Right hindlimb (tissue), 1 donor: ENCODE data around the gene STMP1.

Source experiments
- DNase-seq: peaks from one replicate; pipeline ENCODE4 v3.0.0-alpha.2; 2018

STMP1 gene

GRCh38 chr7:135704074-135704473, 41.8 kb downstream of the STMP1 start:
- DNase-seq, result no peak

DNA sequence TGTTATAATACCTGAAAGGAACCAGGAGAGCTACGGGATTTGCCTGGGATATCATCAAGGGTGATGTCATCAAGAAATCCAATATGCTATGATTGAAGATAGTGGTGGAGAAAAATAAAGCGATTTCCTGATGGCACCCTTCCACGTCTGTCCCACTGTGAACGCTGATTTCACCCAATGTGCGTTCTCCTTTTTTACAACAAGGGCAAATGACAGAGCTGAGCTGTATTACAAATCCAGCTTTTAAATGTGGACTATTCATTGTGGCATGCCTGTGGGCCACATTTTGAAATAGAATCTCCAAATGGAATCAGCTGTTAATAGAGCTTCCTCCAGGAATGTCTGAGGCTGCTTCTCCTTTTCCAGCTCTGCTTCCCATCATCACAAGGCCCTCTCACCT, 42.4 kb downstream of the STMP1 start:
- DNase-seq, result no peak

GRCh38 chr7:135706038-135706742, 43.9 kb downstream of the STMP1 start:
- DNase-seq, result no peak

GRCh38 chr7:135706858-135707569, 44.7 kb downstream of the STMP1 start:
- no peak for DNase-seq

GRCh38 chr7:135707570-135707966, 45.3 kb downstream of the STMP1 start:
- DNase-seq, result no peak

GRCh38 chr7:135708041-135708440, 45.7 kb downstream of the STMP1 start:
- no peak for DNase-seq

DNA sequence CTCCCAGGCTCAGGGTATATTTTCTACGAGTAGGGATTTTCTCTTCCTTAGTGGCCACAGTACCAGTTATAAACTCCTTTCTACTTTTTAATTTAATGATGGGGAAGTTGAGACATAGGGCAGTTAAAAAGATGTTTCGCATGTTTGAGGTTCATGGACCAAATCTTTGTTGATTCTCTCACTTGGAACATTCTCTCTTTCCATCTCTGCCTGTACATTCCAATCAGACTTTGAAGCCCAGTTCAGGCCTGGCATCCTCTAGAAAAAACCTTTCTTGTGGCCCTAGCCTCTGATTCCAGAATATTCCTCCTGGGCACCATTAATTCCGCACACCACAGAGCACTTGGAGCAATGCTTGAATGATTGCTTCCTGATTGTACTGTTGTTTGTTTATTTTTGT, 47.2 kb downstream of the STMP1 start:
- no peak for DNase-seq

DNA sequence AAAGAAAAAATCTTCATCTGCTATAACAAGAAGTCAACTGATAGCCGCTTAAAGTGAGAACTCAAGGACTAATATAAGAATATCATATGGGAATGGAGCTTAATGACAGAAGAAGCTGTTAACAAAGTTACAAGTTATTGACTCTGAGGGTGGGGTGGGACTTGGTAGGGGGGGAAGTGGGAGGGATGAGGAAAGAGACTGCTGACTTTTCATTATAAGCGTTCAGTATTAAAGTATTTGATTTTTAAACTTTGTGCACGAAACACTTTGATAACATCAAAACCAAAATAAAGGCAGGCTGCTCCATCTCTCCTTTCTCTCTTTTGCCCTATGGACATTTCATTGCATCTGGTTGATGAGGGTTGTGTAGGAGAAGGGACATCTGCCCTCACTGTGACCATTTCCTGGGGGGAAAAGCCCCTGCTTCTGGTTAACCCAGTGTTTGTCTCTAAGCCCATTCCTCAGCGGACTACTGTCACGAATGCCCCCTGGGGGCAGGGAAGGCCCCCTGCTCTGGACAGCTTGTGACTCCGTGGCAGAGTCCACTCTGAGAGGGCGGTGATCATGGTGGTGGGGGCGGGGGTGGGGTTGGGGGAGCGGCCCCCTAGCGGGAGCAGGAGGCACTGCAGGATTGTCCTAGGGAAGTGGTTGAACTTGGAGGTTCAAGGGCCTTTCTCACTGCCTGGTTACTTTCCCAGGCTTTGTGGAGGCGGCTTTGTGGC, 48.3 kb downstream of the STMP1 start:
- DNase-seq, result no peak

DNA sequence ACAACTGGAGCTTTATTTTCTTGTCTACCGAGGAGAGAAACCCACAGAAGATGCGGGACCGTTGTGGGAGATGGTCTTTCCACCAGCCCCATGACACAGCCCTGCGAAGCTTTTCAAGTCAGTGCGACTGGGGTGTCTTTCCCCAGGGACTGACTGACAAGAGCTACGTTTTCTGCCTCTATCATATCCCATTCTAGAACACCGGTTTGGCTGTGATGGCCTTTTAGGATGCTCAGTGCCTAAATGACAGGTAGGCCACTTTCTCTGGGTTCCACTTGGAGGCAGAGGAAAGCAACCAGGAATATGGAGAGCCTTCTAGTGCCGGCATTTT, 48.8 kb downstream of the STMP1 start:
- no peak for DNase-seq

DNA sequence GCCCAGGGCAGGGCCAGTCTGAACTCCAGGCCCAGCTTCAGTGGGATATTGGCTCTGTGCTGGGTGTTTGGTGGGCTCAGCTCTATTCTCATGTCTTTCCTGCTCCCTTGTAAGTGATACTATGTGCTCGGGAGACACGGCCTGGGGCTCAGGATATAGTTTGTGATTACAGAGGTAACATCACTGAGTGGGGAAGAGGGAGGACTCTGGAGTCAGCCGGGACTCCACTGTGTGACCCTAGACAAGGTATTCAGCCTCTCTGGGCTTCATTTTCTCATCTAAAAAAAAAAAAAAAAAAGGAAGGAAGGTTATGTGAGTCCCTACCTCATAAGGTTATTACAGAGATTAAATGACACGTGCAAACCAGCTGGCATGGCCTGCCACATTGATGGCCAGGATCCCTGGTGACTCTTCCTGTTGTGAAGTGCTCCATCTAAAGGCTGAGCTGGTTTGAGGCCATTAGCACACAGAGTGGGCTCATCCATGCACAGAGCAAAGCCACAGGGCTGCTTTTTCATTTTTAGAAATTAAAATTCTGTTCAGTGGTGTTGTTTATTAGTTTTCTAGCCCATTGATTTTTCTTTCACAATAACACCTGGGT, 50.0 kb downstream of the STMP1 start:
- no peak for DNase-seq

GRCh38 chr7:135712796-135713195, 50.5 kb downstream of the STMP1 start:
- no peak for DNase-seq

GRCh38 chr7:135713836-135714470, 51.6 kb downstream of the STMP1 start:
- no peak for DNase-seq

- DNase-seq, result no peak
These were observed 52.3 kb downstream of the STMP1 start for GRCh38 chr7:135714534-135715009.

GRCh38 chr7:135715055-135715522, 52.8 kb downstream of the STMP1 start:
- no peak for DNase-seq

- DNase-seq, result no peak
These were observed 53.4 kb downstream of the STMP1 start for GRCh38 chr7:135715673-135716072.

GRCh38 chr7:135716677-135717238, 54.4 kb downstream of the STMP1 start:
- DNase-seq, result no peak

GRCh38 chr7:135717693-135718092, 55.4 kb downstream of the STMP1 start:
- DNase-seq, result no peak

GRCh38 chr7:135718219-135718618, 55.9 kb downstream of the STMP1 start:
- DNase-seq, result no peak

- DNase-seq, result no peak
These were observed 56.6 kb downstream of the STMP1 start for GRCh38 chr7:135718794-135719437.

DNA sequence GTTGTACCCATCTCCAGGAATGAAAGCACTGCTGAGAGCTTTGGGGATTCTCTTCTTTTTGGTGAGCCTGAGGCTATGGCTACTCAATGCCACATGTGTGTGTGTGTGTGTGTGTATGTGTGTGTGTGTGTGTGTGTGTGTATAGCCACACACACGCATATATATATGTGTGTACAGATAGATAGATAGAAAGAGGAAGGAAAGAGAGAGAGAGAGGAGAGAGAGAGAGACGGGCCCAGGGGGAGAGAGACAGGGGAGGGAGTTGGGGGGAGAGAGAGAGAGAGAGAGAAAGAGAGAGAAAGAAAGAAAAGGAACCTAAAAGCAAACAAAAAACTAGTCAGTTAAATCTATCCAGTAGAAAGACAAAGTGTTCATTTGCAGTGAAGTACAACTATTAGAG, 57.4 kb downstream of the STMP1 start:
- no peak for DNase-seq

GRCh38 chr7:135721198-135721820, 59.0 kb downstream of the STMP1 start:
- DNase-seq, result no peak

- no peak for DNase-seq
These were observed 61.1 kb downstream of the STMP1 start for GRCh38 chr7:135723411-135723810.
